GM13976 (cell line): ENCODE data around the gene ABHD15.

ENCODE experiments used
- DNase-seq: peaks from one replicate; pipeline ENCODE4 v3.0.0; 2012; ENCODE audit warnings: low spot score
- in situ Hi-C: fragments of 300-500 bp; cut with MboI; formaldehyde crosslinking; loops from one replicate; pipeline ENCODE4 v1.12.0; 2022; ENCODE audit warnings: low sequenced_read_pairs, mixed read lengths, inconsistent platforms; ENCODE audit not compliant: unreplicated experiment
- TF ChIP-seq, protein P1 (sequence below): IDR thresholded peaks from 2 replicates; pipeline ENCODE4 v1.5.1; 2012; ENCODE audit warnings: borderline replicate concordance, mild to moderate bottlenecking; ENCODE audit not compliant: insufficient read depth; ENCODE audit errors: extremely low read depth, missing control alignments, control extremely low read depth

ABHD15 gene

GRCh38 chr17:29575511-29576213 lies 8.8 kb upstream of the ABHD15 start:
- DNase-seq, result no peak
- in situ Hi-C loops, result no loop called here
- TF ChIP-seq, protein P1, sequence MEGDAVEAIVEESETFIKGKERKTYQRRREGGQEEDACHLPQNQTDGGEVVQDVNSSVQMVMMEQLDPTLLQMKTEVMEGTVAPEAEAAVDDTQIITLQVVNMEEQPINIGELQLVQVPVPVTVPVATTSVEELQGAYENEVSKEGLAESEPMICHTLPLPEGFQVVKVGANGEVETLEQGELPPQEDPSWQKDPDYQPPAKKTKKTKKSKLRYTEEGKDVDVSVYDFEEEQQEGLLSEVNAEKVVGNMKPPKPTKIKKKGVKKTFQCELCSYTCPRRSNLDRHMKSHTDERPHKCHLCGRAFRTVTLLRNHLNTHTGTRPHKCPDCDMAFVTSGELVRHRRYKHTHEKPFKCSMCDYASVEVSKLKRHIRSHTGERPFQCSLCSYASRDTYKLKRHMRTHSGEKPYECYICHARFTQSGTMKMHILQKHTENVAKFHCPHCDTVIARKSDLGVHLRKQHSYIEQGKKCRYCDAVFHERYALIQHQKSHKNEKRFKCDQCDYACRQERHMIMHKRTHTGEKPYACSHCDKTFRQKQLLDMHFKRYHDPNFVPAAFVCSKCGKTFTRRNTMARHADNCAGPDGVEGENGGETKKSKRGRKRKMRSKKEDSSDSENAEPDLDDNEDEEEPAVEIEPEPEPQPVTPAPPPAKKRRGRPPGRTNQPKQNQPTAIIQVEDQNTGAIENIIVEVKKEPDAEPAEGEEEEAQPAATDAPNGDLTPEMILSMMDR, result no peak

- in situ Hi-C loops, result no loop called here
- DNase-seq, result no peak
- TF ChIP-seq, protein P1, result no peak
These were observed 8.1 kb upstream of the ABHD15 start for GRCh38 chr17:29574732-29575510.

- in situ Hi-C loops, result no loop called here
- TF ChIP-seq, protein P1, result no peak
- DNase-seq, result no peak
These were observed 7.3 kb upstream of the ABHD15 start for GRCh38 chr17:29573871-29574731.

DNA sequence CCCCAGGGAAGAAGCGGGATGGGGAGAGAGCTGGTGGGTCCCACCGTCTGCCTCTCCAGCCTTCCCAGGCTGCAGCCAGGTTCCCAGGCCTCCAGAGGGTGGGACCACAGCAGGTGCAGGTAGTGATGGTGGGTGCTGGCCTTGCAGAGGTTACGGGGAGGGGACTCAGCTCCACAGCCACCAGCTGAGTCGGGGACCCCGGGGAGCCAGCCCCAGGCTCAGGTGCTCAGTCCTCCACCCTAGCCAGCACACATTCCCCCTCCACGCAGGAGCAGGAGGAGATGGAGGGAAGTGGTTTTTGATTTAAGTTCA lies 6.7 kb upstream of the ABHD15 start:
- in situ Hi-C loops, result no loop called here
- no peak for DNase-seq
- TF ChIP-seq, protein P1, result no peak

DNA sequence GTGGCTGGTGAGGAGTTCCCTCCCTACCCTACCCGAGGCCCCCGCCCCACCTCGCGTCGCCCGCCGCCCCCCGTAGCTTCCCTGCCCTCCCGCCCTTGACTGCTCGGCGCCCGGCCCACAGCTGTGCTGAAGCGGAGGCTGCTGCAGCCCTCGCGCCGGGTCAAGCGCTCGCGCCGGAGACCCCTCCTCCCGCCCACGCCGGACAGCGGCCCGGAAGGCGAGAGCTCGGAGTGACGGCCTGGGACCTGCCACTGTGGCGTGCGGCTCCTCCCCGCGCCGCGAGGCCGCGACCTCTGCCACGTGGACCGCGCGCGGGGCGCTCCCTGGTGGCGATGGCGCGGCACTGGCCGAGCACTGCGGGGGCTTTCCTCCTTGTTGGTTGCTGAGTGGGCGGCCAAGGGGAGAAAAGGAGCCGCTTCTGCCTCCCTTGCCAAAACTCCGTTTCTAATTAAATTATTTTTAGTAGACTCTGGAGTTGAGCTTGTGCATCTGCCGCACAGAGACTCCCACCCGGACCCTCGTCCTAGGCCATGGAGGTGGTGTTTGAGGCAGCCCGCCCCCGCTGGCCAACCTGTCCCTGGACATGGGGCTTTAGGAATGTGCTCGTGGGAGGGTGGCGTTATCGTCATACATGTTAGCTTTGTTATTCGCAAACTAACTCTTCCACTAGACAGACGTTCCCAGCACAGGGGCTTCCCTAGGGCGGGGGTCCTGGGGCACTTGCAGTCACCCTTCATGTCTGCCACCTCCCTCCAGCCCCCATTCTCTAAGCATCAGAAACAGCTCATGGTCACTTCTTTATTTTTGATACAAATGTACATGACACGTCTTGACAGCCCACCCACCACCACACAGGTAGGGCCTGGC lies 6.1 kb upstream of the ABHD15 start:
- in situ Hi-C loops, result no loop called here
- peak; percentile 85 for DNase-seq
- TF ChIP-seq, protein P1, result peak; percentile 91
